HG03095 (cell line): Measurements from ENCODE around the gene PBX4.

Experiments
- ATAC-seq: cut with Tn5 transposase; IDR thresholded peaks from one replicate; pipeline ENCODE4 v1.9.1; 2021; ENCODE audit warnings: moderate library complexity; ENCODE audit not compliant: unreplicated experiment

Gene PBX4

GRCh38 chr19:19559931-19560330 is 58.6 kb downstream of the PBX4 start:
- ATAC-seq: no peak

- ATAC-seq: no peak
Observed at GRCh38 chr19:19558636-19559035, 59.9 kb downstream of the PBX4 start.

- ATAC-seq: no peak
Observed at GRCh38 chr19:19558055-19558454, 60.4 kb downstream of the PBX4 start.

GRCh38 chr19:19554074-19555023 is 64.1 kb downstream of the PBX4 start:
- no peak for ATAC-seq

- no peak for ATAC-seq
Observed at GRCh38 chr19:19553670-19554069, 64.8 kb downstream of the PBX4 start.

- no peak for ATAC-seq
Observed at GRCh38 chr19:19552798-19553197, 65.7 kb downstream of the PBX4 start.

GRCh38 chr19:19551853-19552192 is 66.7 kb downstream of the PBX4 start:
- ATAC-seq: no peak

GRCh38 chr19:19550972-19551852 is 67.3 kb downstream of the PBX4 start:
- ATAC-seq: no peak

- no peak for ATAC-seq
Observed at GRCh38 chr19:19550485-19550929, 68.0 kb downstream of the PBX4 start.

GRCh38 chr19:19549804-19550464 is 68.6 kb downstream of the PBX4 start:
- ATAC-seq: no peak

- no peak for ATAC-seq
Observed at GRCh38 chr19:19548915-19549759, 69.3 kb downstream of the PBX4 start.

- no peak for ATAC-seq
Observed at GRCh38 chr19:19547674-19548336, 70.7 kb downstream of the PBX4 start.

- ATAC-seq: no peak
Observed at GRCh38 chr19:19546751-19547162, 71.7 kb downstream of the PBX4 start.

GRCh38 chr19:19545707-19546106 is 72.8 kb downstream of the PBX4 start:
- ATAC-seq: no peak

- no peak for ATAC-seq
Observed at GRCh38 chr19:19544954-19545591, 73.4 kb downstream of the PBX4 start.

- no peak for ATAC-seq
Observed at GRCh38 chr19:19544257-19544953, 74.1 kb downstream of the PBX4 start.

- ATAC-seq: no peak
Observed at GRCh38 chr19:19543640-19544039, 74.8 kb downstream of the PBX4 start.

GRCh38 chr19:19543101-19543500 is 75.4 kb downstream of the PBX4 start:
- ATAC-seq: no peak

- no peak for ATAC-seq
Observed at GRCh38 chr19:19542507-19542906, 76.0 kb downstream of the PBX4 start.
